IMR-90 (cell line): Measurements from ENCODE around the gene GH1. TPM values are rescaled to one million over a fixed set of nuclear protein-coding genes. Genes with fewer than 3 reads are reported as not detected.
A peak's percentile ranks its signal among the peaks of the same experiment; 100 is the strongest.

Experiments used
- ATAC-seq: fragments of 200-7000 bp; cut with Tn5 transposase; 2 replicates; pipeline ENCODE4 v1.9.1; 2020; ENCODE audit warnings: low read depth, mild to moderate bottlenecking, moderate library complexity
- BruUV-seq: library from RNA; stranded (reverse); fragments of 400-500 nt; replicated peaks from 2 replicates; lab custom pipeline; 2021; lab: Mats Ljungman, UMichigan
- CTCF ChIA-PET: fragments of 300-600 bp; formaldehyde crosslinking; extraction: SDS; loops from one replicate; lab custom pipeline; 2021; ENCODE audit warnings: antibody characterized with exemption; lab: Yijun Ruan, JAX
- POLR2A ChIA-PET: fragments of 300-600 bp; sonication (Branson Sonifier 250); formaldehyde crosslinking; loops from one replicate; lab custom pipeline; 2022; ENCODE audit warnings: antibody characterized with exemption; ENCODE audit not compliant: unreplicated experiment; lab: Charles Lee
- DNase-seq: peaks from one replicate; pipeline ENCODE4 v3.0.0; 2013
- H2AFZ ChIP-seq: replicated peaks from 2 replicates; pipeline ENCODE3; 2013; ENCODE audit warnings: low read length, mild to moderate bottlenecking; ENCODE audit not compliant: poor library complexity
- H2AK5ac ChIP-seq: 2 replicates; pipeline ENCODE4 v1.6.1; 2013; ENCODE audit warnings: low read depth, low read length, inconsistent platforms
- H2AK9ac ChIP-seq: replicated peaks from 2 replicates; pipeline ENCODE3; 2013; ENCODE audit warnings: mild to moderate bottlenecking, low read depth, low read length, moderate library complexity; ENCODE audit not compliant: poor library complexity
- H2BK120ac ChIP-seq: 2 replicates; pipeline ENCODE4 v1.6.1; 2013; ENCODE audit warnings: low read depth, low read length, inconsistent platforms
- H2BK15ac ChIP-seq: 3 replicates; pipeline ENCODE4 v1.6.1; 2013; ENCODE audit warnings: low read depth, low read length, inconsistent platforms
- H2BK20ac ChIP-seq: 2 replicates; pipeline ENCODE4 v1.6.1; 2013; ENCODE audit warnings: low read depth, mild to moderate bottlenecking, inconsistent platforms, low read length, moderate library complexity
- H2BK5ac ChIP-seq: 2 replicates; pipeline ENCODE4 v1.6.1; 2013; ENCODE audit warnings: mild to moderate bottlenecking, low read depth, low read length, inconsistent platforms; ENCODE audit not compliant: poor library complexity, severe bottlenecking
- H3K14ac ChIP-seq: replicated peaks from 2 replicates; pipeline ENCODE4 v1.6.1; 2013; ENCODE audit warnings: low read depth, low read length, inconsistent platforms
- H3K18ac ChIP-seq: 2 replicates; pipeline ENCODE4 v1.6.1; 2013; ENCODE audit warnings: low read depth, low read length, control low read depth
- H3K23ac ChIP-seq: 2 replicates; pipeline ENCODE4 v1.6.1; 2013; ENCODE audit warnings: low read depth, low read length, inconsistent platforms
- H3K27ac ChIP-seq: 2 replicates; pipeline ENCODE4 v1.5.1; 2013; ENCODE audit warnings: mild to moderate bottlenecking, control low read depth, low read length; ENCODE audit not compliant: insufficient read depth
- H3K27me3 ChIP-seq: 2 replicates; pipeline ENCODE4 v1.6.1; 2013; ENCODE audit warnings: low read length; ENCODE audit not compliant: control insufficient read depth, insufficient read depth
- H3K36me3 ChIP-seq: 2 replicates; pipeline ENCODE4 v1.6.1; 2013; ENCODE audit warnings: low read length, mixed read lengths; ENCODE audit not compliant: control insufficient read depth, insufficient read depth
- H3K4ac ChIP-seq: 2 replicates; pipeline ENCODE4 v1.6.1; 2013; ENCODE audit warnings: low read depth, low read length, inconsistent platforms
- H3K4me1 ChIP-seq: 2 replicates; pipeline ENCODE4 v1.6.1; 2013; ENCODE audit warnings: low read length, mixed read lengths; ENCODE audit not compliant: control insufficient read depth, insufficient read depth
- H3K4me2 ChIP-seq: 2 replicates; pipeline ENCODE4 v1.6.1; 2013; ENCODE audit warnings: low read depth, mild to moderate bottlenecking, control low read depth, low read length, moderate library complexity
- H3K4me3 ChIP-seq: 2 replicates; pipeline ENCODE4 v1.5.1; 2013; ENCODE audit warnings: low read depth, mild to moderate bottlenecking, control low read depth, low read length, moderate library complexity; ENCODE audit not compliant: insufficient read depth
- H3K56ac ChIP-seq: 2 replicates; pipeline ENCODE4 v1.6.1; 2013; ENCODE audit warnings: low read length, inconsistent platforms; ENCODE audit not compliant: insufficient read depth; ENCODE audit errors: extremely low read depth
- H3K79me1 ChIP-seq, 2 experiments: 2 replicates each; pipeline ENCODE4 v1.6.1; 2013; ENCODE audit warnings: low read length in 2 of 2, inconsistent platforms in 1 of 2, low read depth in 1 of 2
- H3K9ac ChIP-seq: 2 replicates; pipeline ENCODE4 v1.6.1; 2013; ENCODE audit warnings: low read depth, low read length, control low read depth
- H3K9me1 ChIP-seq: 2 replicates; pipeline ENCODE4 v1.6.1; 2013; ENCODE audit warnings: low read length, inconsistent platforms; ENCODE audit not compliant: insufficient read depth
- H3K9me3 ChIP-seq: 2 replicates; pipeline ENCODE4 v1.6.1; 2013; ENCODE audit warnings: low read length; ENCODE audit not compliant: control insufficient read depth, insufficient read depth
- H4K20me1 ChIP-seq: 2 replicates; pipeline ENCODE4 v1.6.1; 2013; ENCODE audit warnings: low read length, inconsistent platforms; ENCODE audit not compliant: insufficient read depth
- H4K5ac ChIP-seq: 2 replicates; pipeline ENCODE4 v1.6.1; 2013; ENCODE audit warnings: mild to moderate bottlenecking, low read depth, low read length, control low read depth
- H4K8ac ChIP-seq, 2 experiments: 2 replicates each; pipeline ENCODE4 v1.6.1; 2013; ENCODE audit warnings: low read depth in 2 of 2, low read length in 2 of 2, control low read depth in 1 of 2, inconsistent platforms in 1 of 2
- H4K91ac ChIP-seq: 2 replicates; pipeline ENCODE4 v1.6.1; 2013; ENCODE audit warnings: low read depth, low read length, inconsistent platforms; ENCODE audit not compliant: insufficient read depth
- BHLHE40 ChIP-seq: fragments of 150-350 bp; IDR thresholded peaks from 2 replicates; pipeline ENCODE4 v1.6.1; 2016; ENCODE audit warnings: mild to moderate bottlenecking, low read depth, low read length
- CEBPB ChIP-seq: IDR thresholded peaks from 2 replicates; pipeline ENCODE4 v1.6.1; 2012; ENCODE audit warnings: low read depth, low read length, improper control_type of control experiment
- CHD1 ChIP-seq: IDR thresholded peaks from 2 replicates; pipeline ENCODE4 v1.6.1; 2012; ENCODE audit warnings: low read depth, low read length, improper control_type of control experiment
- FOS ChIP-seq: fragments of 150-350 bp; IDR thresholded peaks from 2 replicates; pipeline ENCODE4 v1.6.1; 2016; ENCODE audit warnings: low read depth, low read length
- MXI1 ChIP-seq: IDR thresholded peaks from 2 replicates; pipeline ENCODE4 v1.6.1; 2012; ENCODE audit warnings: low read depth, mild to moderate bottlenecking, low read length, moderate library complexity, borderline replicate concordance
- RFX5 ChIP-seq: IDR thresholded peaks from 2 replicates; pipeline ENCODE4 v1.8.0; 2012; ENCODE audit warnings: low read depth, mild to moderate bottlenecking, low read length, moderate library complexity
- USF2 ChIP-seq: fragments of 150-350 bp; IDR thresholded peaks from 2 replicates; pipeline ENCODE4 v1.6.1; 2017; ENCODE audit warnings: mild to moderate bottlenecking, antibody characterized with exemption, low read length, low read depth
- WGBS, 2 experiments: methylation state at CpG; one replicate each; pipeline versions ENCODE4 v1.1.5 to v1.1.7; 2013; ENCODE audit warnings: missing lambda C conversion rate in 2 of 2; ENCODE audit not compliant: insufficient read length in 1 of 2; ENCODE audit errors: extremely low coverage in 2 of 2; 5-methylcytosine and 5-hydroxymethylcytosine counted together
- dilution Hi-C: fragments of 300-500 bp; cut with HindIII; formaldehyde crosslinking; loops from one replicate; pipeline ENCODE4 v1.14.3; 2018; ENCODE audit warnings: low sequenced_read_pairs; ENCODE audit not compliant: unreplicated experiment
- in situ Hi-C: fragments of 300-500 bp; cut with MboI; formaldehyde crosslinking; loops from 3 replicates; pipeline ENCODE4 v1.14.3; 2019; ENCODE audit warnings: low sequenced_read_pairs, inconsistent platforms, mixed read lengths
- intact Hi-C: fragments of 100-400 bp; cut with micrococcal nuclease; formaldehyde crosslinking; loops from 2 replicates; pipeline ENCODE4 v1.10.0; 2022
- polyA plus RNA-seq, 3 experiments: library from polyadenylated mRNA; depleted of rRNA; stranded (reverse); fragments of >200 nt; gene quantifications; 2 replicates each; pipeline ENCODE4 v1.2.3, GENCODE V29; 2012; ENCODE audit warnings: low replicate concordance in 1 of 3
- total RNA-seq: library from RNA; depleted of rRNA; stranded (reverse); fragments of >200 nt; gene quantifications from 2 replicates; pipeline ENCODE4 v1.2.3, GENCODE V29; 2012

Gene GH1
- total and polyA plus RNA-seq, 2 of the 4 experiments (the other 2 are of a cell fraction): not detected

DNA sequence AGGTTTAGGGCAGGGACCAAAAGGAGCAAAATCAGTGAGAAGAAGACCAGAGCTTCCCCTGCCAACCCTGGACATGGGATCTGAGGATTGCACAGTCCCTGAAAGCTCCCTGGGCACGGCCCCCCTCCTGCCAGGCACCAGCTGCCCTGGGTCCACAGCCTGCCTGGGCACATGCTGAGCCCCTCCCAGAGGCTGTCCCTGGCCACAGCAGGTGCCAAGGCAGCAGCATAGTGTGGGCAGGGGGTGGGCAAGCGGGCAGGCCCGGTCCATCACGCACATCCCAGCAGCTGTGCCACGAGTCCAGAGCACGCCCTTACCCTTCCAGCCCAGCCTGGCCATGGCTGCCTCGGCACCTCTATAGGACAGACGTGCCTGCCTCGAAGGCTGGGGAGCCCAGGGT lies 41.4 kb upstream of the GH1 start:
- Histone ChIP-seq H3K4me2 (no peak overlapping the region), H3K14ac (no peak overlapping the region), H2AFZ (no peak overlapping the region), H2BK5ac (no peak overlapping the region), H3K27ac (no peak overlapping the region), H2BK15ac (no peak overlapping the region), H3K18ac (no peak overlapping the region), H4K8ac (no peak overlapping the region), H3K27me3 (peaks cover 20% of the 10 kb centered on the region; the same call in 1 of the 2 replicates), H3K4me3 (no peak overlapping the region), H3K79me1 (no peaks in the 10 kb centered on the region), H3K36me3 (no peaks in the 10 kb centered on the region), H4K5ac (no peak overlapping the region), H4K20me1 (no peaks in the 10 kb centered on the region; the same call in 1 of the 2 replicates), H2AK5ac (no peak overlapping the region), H3K4me1 (0 out of 2 replicates have a peak, but pooled peaks cover 2% of the 10 kb centered on the region), H3K9me3 (no peaks in the 10 kb centered on the region), H2BK120ac (no peak overlapping the region), H3K23ac (no peak overlapping the region), H3K9me1 (peaks cover 7% of the 10 kb centered on the region), H2AK9ac (peak overlapping the region; percentile 26), H3K4ac (no peak overlapping the region), H4K91ac (no peak overlapping the region), H2BK20ac (no peak overlapping the region), H3K9ac (no peak overlapping the region), H3K56ac (no peak overlapping the region)
- in situ Hi-C loops (no loop called here), intact Hi-C loops (no loop called here), dilution Hi-C loops (no loop called here)
- TF ChIP-seq FOS: no peak
- no peak for TF ChIP-seq USF2
- no peak for TF ChIP-seq RFX5
- TF ChIP-seq CEBPB: no peak
- TF ChIP-seq BHLHE40: no peak
- TF ChIP-seq MXI1: no peak
- TF ChIP-seq CHD1: no peak
- POLR2A ChIA-PET: no interaction called here
- BruUV-seq: no TSS peak
- CTCF ChIA-PET: no interaction called here
- no peak for ATAC-seq
- no peak for DNase-seq
- 71% methylated on average over 5 of the region's 9 CpGs; no CpG with 5 or more reads in 1 of the 2 experiments for WGBS, 2 experiments
